PC-3 (cell line): ENCODE measurements around the gene TFAP2D.

Experiments
- CTCF ChIP-seq: fragments of 300-600 bp; sonication (generic); conservative IDR thresholded peaks from 2 replicates; pipeline ENCODE4 v1.5.1; 2017; ENCODE audit warnings: antibody characterized with exemption, low read depth, mild to moderate bottlenecking, low read length
- EZH2 ChIP-seq: fragments of 300-600 bp; sonication (generic); IDR thresholded peaks from one replicate; pipeline ENCODE4 v1.6.1; 2017; ENCODE audit warnings: antibody characterized with exemption, mild to moderate bottlenecking, low read length; ENCODE audit not compliant: unreplicated experiment

GRCh38 chr6:50822078-50822476 is 108.8 kb downstream of the TFAP2D start:
- TF ChIP-seq CTCF = no peak
- no peak for TF ChIP-seq EZH2
